ENCODE data around the gene PRPH. TPM values are rescaled to one million over a fixed set of nuclear protein-coding genes. Genes with fewer than 3 reads are reported as not detected.
"Not testable (repeated sequence)": the region's sequence is repeated elsewhere in the genome, so short reads cannot be mapped to it uniquely, and the experiment has no call there.

The PRPH gene
- total and polyA plus RNA-seq, 10 of the 15 experiments (the other 5 are each of a cell fraction or from before 2014, with no cell fraction given), result 0.09 to 0.45 (median 0.19) TPM; not detected in 3

DNA sequence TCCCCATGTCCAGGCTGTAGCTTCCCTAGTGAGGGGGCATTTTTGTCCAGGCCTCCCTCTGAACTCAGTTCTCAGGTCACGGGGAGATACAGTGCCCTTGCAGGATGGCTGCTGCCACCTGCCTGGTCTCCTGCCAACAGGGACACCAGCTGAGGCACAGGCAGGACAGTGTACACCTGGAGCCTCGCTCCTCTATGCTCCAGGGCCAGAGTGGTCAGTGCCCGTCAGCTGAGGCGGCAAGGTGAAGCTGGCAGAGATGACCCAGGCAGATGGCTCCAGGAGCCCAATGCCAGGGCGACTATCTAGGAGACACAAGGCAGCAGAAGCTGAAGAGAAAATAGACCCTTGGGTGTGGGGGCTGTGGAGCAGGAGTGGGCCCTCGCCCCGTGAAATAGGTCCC, 17.5 kb upstream of the PRPH start (continued):
- TF ChIP-seq ZBTB33 (IDR thresholded peaks at IDR 0.05) (no peak), MLLT1 (IDR thresholded peaks at IDR 0.05) (no peak), SUPT20H (IDR thresholded peaks at IDR 0.05; ENCODE audit: borderline replicate concordance, control insufficient read depth, low read depth, low read length) (no peak)

- Histone ChIP-seq H3K27me3 (replicated peaks in 1 of 2; ENCODE audit: control insufficient read depth in 2 of 2, insufficient read depth in 2 of 2, low read length in 1 of 2) (peaks cover 0 to 2% of the 10 kb centered on the region in 2 experiments; a peak in 2 of 4 replicates), H2AFZ (ENCODE audit: control insufficient read depth, low read depth, low read length) (no peak overlapping the region), H4K20me1 (ENCODE audit: control insufficient read depth, insufficient read depth) (no peaks in the 10 kb centered on the region), H3K4me3 (no peak overlapping the region), H3K36me3 (ENCODE audit: control insufficient read depth in 2 of 2, insufficient read depth in 2 of 2, low read length in 1 of 2) (no peaks in the 10 kb centered on the region), H3K4me2 (ENCODE audit: control insufficient read depth, insufficient read depth) (no peak overlapping the region), H3K9me3 (replicated peaks; ENCODE audit: control insufficient read depth, insufficient read depth, low read length) (no peaks in the 10 kb centered on the region), H3K27ac (ENCODE audit: control insufficient read depth, insufficient read depth) (no peak overlapping the region), H3K4me1 (ENCODE audit: control insufficient read depth, insufficient read depth, low read length) (no peaks in the 10 kb centered on the region), H3K79me2 (ENCODE audit: control insufficient read depth, insufficient read depth, low read length) (no peaks in the 10 kb centered on the region), H3K9ac (ENCODE audit: control insufficient read depth, insufficient read depth, low read length) (no peak overlapping the region)
- RAD21 ChIA-PET (ENCODE audit: unreplicated experiment), result no interaction called here
- TF ChIP-seq IKZF2 (IDR thresholded peaks at IDR 0.05), result no peak
- 82% methylated on average over 7 of the region's 7 CpGs for WGBS (ENCODE audit: insufficient coverage, insufficient replicate concordance, low lambda C conversion rate, missing lambda C conversion rate)
- CTCF ChIA-PET, result interaction anchor here (0.9 to 2.1 kb wide), 4 partner anchors 9 to 79 kb away, joined by 3 to 16 read pairs (median 5); partner anchors contain the start of gene PRPH
- POLR2A ChIA-PET, result interaction anchor here (0.5 kb wide), 1 partner anchor 212 kb away, joined by 8 read pairs; no protein-coding TSS in a partner anchor
- intact Hi-C loops (cut with micrococcal nuclease; ENCODE audit: unreplicated experiment) (no loop called here), in situ Hi-C loops (cut with MboI) (no loop called here)
- no peak for FAIRE-seq
- BruUV-seq (replicated peaks), result no TSS peak
- SMC1A ChIA-PET (ENCODE audit: uncharacterized antibody, unreplicated experiment), result no interaction called here
- DNase-seq (ENCODE audit: low read depth, low spot score), result no peak
- no peak for ATAC-seq
Observed at GRCh38 chr12:49279706-49280159, 15.2 kb upstream of the PRPH start.

- POLR2A ChIA-PET; H3K4me3 ChIP-seq; H3K4me2 ChIP-seq (ENCODE audit: control insufficient read depth, insufficient read depth); FAIRE-seq; DNase-seq (ENCODE audit: low read depth, low spot score); H2AFZ ChIP-seq (ENCODE audit: control insufficient read depth, low read depth, low read length); in situ Hi-C loops (cut with MboI); H3K4me1 ChIP-seq (ENCODE audit: control insufficient read depth, insufficient read depth, low read length); RAD21 ChIA-PET (ENCODE audit: unreplicated experiment); intact Hi-C loops (cut with micrococcal nuclease; ENCODE audit: unreplicated experiment); ATAC-seq; BruUV-seq (replicated peaks); H3K79me2 ChIP-seq (ENCODE audit: control insufficient read depth, insufficient read depth, low read length); SMC1A ChIA-PET (ENCODE audit: uncharacterized antibody, unreplicated experiment); H3K27ac ChIP-seq (ENCODE audit: control insufficient read depth, insufficient read depth); H3K9ac ChIP-seq (ENCODE audit: control insufficient read depth, insufficient read depth, low read length); H3K9me3 ChIP-seq (replicated peaks; ENCODE audit: control insufficient read depth, insufficient read depth, low read length); H3K36me3 ChIP-seq (ENCODE audit: control insufficient read depth in 2 of 2, insufficient read depth in 2 of 2, low read length in 1 of 2); H4K20me1 ChIP-seq (ENCODE audit: control insufficient read depth, insufficient read depth); H3K27me3 ChIP-seq (replicated peaks in 1 of 2; ENCODE audit: control insufficient read depth in 2 of 2, insufficient read depth in 2 of 2, low read length in 1 of 2): not testable (repeated sequence)
- 47% methylated on average over 6 of the region's 6 CpGs for WGBS (ENCODE audit: insufficient coverage, insufficient replicate concordance, low lambda C conversion rate, missing lambda C conversion rate)
- CTCF ChIA-PET, result interaction anchor here (0.9 to 2.1 kb wide), 2 partner anchors 8 to 51 kb away, joined by 3 to 16 read pairs; no protein-coding TSS in a partner anchor
Observed at GRCh38 chr12:49280545-49280944, 14.4 kb upstream of the PRPH start.
